ENCODE results near the gene ZNF287.

GRCh38 chr17:16593356-16594102 is 24.5 kb upstream of the ZNF287 start:
- TF ChIP-seq CTCF (IDR thresholded peaks at IDR 0.05; ENCODE audit: insufficient read depth, low read length, poor library complexity, severe bottlenecking): no peak
- TF ChIP-seq EZH2phosphoT487 (conservative IDR thresholded peaks at IDR 0.05; ENCODE audit: low read length): no peak

All from SU-DHL-6 (cell line).